HG03108 (cell line): ENCODE measurements around the gene SLC25A30.
A peak's percentile ranks its signal among the peaks of the same experiment; 100 is the strongest.

ENCODE experiments used
- ATAC-seq: cut with Tn5 transposase; IDR thresholded peaks from one replicate; pipeline ENCODE4 v1.9.1; 2021; ENCODE audit warnings: moderate library complexity; ENCODE audit not compliant: unreplicated experiment

SLC25A30 gene, protein sequence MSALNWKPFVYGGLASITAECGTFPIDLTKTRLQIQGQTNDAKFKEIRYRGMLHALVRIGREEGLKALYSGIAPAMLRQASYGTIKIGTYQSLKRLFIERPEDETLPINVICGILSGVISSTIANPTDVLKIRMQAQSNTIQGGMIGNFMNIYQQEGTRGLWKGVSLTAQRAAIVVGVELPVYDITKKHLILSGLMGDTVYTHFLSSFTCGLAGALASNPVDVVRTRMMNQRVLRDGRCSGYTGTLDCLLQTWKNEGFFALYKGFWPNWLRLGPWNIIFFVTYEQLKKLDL

GRCh38 chr13:45417790-45418534 is at the start of gene SLC25A30:
SLC25A30 (minus strand) TSS chr13:45418373; CDS start chr13:45411425, 6,948 bp downstream.
- ATAC-seq: peak; percentile 93

DNA sequence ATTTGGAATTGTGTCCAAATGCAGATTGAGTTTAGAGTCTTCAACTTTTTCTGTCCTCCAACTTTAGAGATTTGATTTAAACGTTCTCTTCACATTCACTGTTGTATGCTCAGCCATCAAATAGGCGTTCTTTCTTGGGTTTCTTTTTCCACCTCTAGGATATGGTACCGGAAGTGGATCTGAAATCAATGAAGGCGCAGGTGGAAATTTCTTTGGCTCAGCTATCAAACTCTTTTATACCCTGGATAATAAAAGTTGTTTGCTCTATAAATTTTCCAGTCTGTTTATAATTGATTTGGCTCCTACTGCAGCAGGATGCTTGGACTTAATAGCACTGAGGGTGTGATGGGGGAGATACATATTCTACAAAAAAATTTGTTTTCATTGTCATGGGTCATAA is 48.2 kb upstream of the SLC25A30 start:
- no peak for ATAC-seq

- ATAC-seq: peak; percentile 96
These were observed 46.7 kb upstream of the SLC25A30 start, which contains the start of gene COG3 for GRCh38 chr13:45464687-45465453. COG3 (plus strand) TSS chr13:45464939; CDS start chr13:45465037, 98 bp downstream.

DNA sequence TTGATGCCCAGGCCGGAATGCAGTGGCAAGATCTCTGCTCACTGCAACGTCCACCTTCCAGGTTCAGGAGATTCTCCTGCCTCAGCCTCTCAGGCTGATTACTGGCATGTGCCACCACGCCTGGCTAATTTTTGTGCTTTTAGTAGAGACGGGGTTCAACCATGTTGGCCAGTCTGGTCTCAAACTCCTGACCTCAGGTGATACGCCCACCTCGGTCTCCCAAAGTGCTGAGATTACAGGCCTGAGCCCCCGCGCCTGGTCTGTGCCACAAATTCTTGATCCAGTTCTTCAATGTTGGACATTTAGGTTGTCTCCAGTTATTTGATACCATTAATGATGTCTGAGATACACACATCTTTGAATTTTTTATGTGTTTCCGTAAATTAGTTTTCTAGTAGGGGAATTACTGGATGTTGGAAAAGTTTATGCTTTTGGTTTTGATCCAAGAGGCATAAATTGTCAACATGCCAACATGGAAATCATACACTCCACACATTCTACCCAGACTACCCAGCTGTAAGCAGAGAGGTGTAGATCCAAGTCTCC is 46.0 kb upstream of the SLC25A30 start:
- ATAC-seq: no peak

GRCh38 chr13:45456196-45456972 is 38.2 kb upstream of the SLC25A30 start:
- no peak for ATAC-seq

DNA sequence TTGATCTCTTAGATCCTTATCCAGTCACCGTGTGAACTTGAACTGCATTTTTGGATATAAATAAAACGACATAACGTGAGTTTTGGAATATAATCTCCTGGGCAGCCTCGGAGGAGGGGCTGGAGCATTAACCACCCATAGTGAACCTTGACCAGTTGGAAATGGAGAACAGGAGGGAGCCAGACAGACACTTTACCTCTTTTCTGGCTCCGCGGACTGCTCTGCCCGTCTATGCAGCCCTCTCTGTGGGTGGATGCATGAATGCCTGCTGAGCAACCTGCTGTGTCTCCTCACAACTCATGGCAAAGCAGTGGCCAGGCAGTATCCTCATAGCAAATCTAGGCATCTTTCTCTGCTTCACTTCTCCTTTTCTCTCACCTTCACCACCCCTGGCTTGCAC is 36.0 kb upstream of the SLC25A30 start:
- no peak for ATAC-seq

GRCh38 chr13:45451282-45451681 is 33.1 kb upstream of the SLC25A30 start:
- ATAC-seq: no peak

GRCh38 chr13:45448965-45449559 is 30.9 kb upstream of the SLC25A30 start:
- no peak for ATAC-seq

DNA sequence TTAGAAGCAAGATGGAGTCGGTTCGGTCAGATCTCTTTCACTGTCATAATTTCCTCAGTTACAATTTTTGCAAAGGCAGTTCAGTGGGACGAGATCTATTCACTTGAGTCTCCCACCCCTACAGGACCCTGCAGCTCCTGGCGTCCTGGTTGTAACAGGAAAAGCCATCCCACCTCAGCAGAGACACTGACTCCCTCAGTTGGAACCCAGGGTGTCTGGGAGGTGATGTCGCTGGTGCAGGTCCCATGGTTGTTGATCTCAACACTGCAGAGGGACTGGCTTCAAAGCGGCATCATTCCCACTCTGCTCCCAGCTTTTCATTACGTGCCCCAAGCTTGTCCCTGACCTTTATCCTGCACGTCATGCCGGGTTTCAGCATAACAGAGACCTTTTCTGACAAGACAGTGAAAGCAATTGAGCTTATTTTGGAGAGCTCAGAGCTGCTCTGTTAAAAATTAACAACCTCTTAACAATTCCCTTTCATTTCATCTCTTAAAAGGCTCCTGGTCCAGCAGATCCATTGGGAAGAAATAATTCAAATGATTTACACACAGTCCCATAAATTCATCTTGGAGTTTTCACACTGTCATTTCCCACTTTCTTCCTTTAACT is 29.0 kb upstream of the SLC25A30 start:
- no peak for ATAC-seq

GRCh38 chr13:45446181-45446580 is 28.0 kb upstream of the SLC25A30 start:
- ATAC-seq: no peak

GRCh38 chr13:45445053-45445452 is 26.9 kb upstream of the SLC25A30 start:
- ATAC-seq: no peak

- ATAC-seq: peak; percentile 56
These were observed 23.5 kb upstream of the SLC25A30 start for GRCh38 chr13:45441633-45442032.

GRCh38 chr13:45439781-45440462 is 21.7 kb upstream of the SLC25A30 start:
- no peak for ATAC-seq

GRCh38 chr13:45439008-45439407 is 20.8 kb upstream of the SLC25A30 start:
- ATAC-seq: peak; percentile 62

GRCh38 chr13:45437947-45438346 is 19.8 kb upstream of the SLC25A30 start:
- ATAC-seq: no peak

- ATAC-seq: no peak
These were observed 18.8 kb upstream of the SLC25A30 start for GRCh38 chr13:45436953-45437352.

DNA sequence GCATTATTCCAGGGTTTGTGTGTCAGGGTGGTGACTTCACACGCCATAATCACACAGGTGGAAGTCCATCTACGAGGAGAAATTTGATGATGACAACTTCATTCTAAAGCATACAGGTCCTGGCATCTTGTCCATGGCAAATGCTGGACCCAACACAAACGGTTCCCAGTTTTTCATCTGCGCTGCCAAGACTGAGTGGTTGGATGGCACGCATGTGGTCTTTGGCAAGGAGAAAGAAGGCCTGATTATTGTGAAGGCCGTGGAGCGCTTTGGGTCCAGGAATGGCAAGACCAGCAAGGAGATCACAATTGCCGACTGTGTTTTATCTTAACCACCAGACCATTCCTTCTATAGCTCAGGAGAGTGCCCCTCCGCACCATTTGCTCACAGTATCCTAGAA is 18.2 kb upstream of the SLC25A30 start:
- ATAC-seq: no peak

DNA sequence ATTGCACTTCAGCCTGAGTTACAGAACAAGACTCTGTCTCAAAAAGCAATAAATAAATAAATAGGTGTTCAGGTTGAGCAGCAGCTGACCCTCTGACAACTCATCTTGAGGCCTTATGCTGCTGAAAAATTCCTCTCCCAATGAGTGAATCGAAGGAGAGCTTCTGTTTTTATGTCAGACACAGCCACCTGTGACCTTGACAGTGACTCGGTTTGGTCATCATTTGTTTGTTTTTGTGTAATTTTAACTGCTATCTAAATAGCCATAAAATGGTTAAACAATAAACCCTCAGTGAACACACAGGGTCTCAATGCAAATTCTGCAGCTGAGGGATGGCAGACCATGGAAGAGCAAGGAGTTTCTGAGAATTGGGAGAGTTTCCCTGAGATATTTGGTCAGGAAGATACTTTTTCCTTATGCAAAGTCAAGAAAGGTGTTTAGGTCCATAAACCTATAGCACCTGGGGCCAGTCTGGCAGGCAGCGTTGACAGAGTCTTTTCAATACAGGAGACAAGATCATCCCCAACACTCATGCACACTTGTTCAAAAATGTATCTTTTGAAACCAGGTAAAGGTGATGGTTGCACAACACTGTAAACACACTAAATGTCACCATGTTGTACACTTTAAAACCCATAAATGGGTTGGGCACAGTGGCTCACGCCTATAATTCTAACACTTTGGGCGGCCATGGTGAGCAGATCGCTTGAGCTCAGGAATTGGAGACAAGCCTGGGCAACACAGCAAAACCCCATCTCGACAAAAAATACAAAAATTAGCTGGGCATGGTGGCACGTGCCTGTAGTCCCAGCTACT is 16.6 kb upstream of the SLC25A30 start:
- no peak for ATAC-seq
